Mucosa of rectum (tissue), 2 donors: ENCODE measurements around the gene AMPH.
"Not testable (repeated sequence)": the region's sequence is repeated elsewhere in the genome, so short reads cannot be mapped to it uniquely, and the experiment has no call there.

Source experiments
- H3K27ac ChIP-seq, 2 donors: one replicate each; pipeline ENCODE4 v1.7.0; 2013; ENCODE audit warnings: inconsistent platforms in 2 of 2, low read depth in 2 of 2, low read length in 2 of 2
- H3K27me3 ChIP-seq, 2 donors: one replicate each; pipeline ENCODE4 v1.7.0; 2013; ENCODE audit warnings: low read length in 2 of 2; ENCODE audit not compliant: control insufficient read depth in 2 of 2, insufficient read depth in 2 of 2
- H3K36me3 ChIP-seq, 2 donors: one replicate each; pipeline ENCODE4 v1.7.0; 2013; ENCODE audit warnings: low read length in 2 of 2; ENCODE audit not compliant: control insufficient read depth in 2 of 2, insufficient read depth in 2 of 2
- H3K4me1 ChIP-seq, 2 donors: one replicate each; pipeline ENCODE4 v1.7.0; 2013; ENCODE audit warnings: low read length in 2 of 2, mild to moderate bottlenecking in 1 of 2; ENCODE audit not compliant: control insufficient read depth in 2 of 2, insufficient read depth in 2 of 2
- H3K4me3 ChIP-seq, 2 donors: one replicate each; pipeline ENCODE4 v1.7.0; 2013; ENCODE audit warnings: low read length in 2 of 2
- H3K9ac ChIP-seq, 2 donors: one replicate each; pipeline ENCODE4 v1.7.0; 2013; ENCODE audit warnings: low read length in 2 of 2, low read depth in 1 of 2, mild to moderate bottlenecking in 1 of 2
- H3K9me3 ChIP-seq, 2 donors: one replicate each; pipeline ENCODE4 v1.7.0; 2013; ENCODE audit warnings: low read length in 2 of 2; ENCODE audit not compliant: control insufficient read depth in 2 of 2
- donor health status: healthy.
- donor health status: Normal muscosa, but diverticular disease.

The AMPH gene

DNA sequence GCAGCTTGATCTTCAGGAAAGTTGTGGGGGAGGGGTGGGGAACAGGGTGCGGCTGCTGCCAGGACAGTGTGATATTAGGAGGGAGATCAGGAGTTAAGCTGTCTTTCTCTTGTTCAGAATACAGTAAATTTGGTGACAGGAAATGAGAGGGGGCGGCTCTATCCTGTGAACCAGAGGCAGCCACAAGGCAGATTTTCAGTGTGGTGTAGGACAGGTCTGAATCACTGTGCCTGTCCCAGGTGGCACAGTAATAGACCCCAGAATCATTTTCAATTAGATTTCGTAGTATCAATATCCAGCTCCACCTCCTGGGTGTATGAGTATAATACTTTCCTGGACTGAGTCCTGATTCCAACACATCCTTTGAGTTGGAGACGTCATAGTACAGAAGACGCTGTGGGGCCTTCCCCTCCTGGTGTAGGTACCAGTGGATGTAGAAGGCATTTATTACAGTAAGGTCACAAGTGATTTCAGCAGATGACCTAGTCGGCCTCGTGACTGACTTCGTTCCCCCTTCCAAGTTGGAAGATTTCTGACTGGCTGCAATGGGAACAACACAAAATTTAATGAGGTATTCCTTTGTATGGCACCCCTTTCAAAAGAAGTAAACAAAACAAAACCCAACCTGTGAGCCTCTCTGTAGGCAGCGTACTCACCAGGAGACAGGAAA is 281.9 kb downstream of the AMPH start:
- not testable (repeated sequence) for H3K36me3 ChIP-seq, H3K9ac ChIP-seq, H3K4me1 ChIP-seq, H3K9me3 ChIP-seq, H3K27ac ChIP-seq, H3K27me3 ChIP-seq
- H3K4me3 ChIP-seq: peak overlapping the region in 1 of 2 donors; percentile 3

- not testable (repeated sequence) for H3K4me3 ChIP-seq, H3K9me3 ChIP-seq, H3K27ac ChIP-seq, H3K4me1 ChIP-seq, H3K27me3 ChIP-seq, H3K9ac ChIP-seq, H3K36me3 ChIP-seq
Observed at GRCh38 chr7:38345299-38346172, 285.6 kb downstream of the AMPH start.

DNA sequence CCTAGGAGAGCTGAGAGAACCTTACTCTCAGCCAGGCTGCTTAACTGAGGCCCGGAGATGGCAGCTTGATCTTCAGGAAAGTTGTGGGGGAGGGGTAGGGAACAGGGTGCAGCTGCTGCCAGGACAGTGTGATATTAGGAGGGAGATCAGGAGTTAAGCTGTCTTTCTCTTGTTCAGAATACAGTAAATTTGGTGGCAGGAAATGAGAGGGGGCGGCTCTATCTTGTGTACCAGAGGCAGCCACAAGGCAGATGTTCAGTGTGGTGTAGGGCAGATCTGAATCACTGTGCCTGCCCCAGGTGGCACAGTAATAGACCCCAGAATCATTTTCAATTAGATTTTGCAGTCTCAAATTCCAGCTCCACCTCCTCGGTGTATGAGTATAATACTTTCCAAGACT is 286.4 kb downstream of the AMPH start:
- not testable (repeated sequence) for H3K36me3 ChIP-seq, H3K9ac ChIP-seq, H3K27ac ChIP-seq, H3K9me3 ChIP-seq, H3K27me3 ChIP-seq, H3K4me1 ChIP-seq, H3K4me3 ChIP-seq

DNA sequence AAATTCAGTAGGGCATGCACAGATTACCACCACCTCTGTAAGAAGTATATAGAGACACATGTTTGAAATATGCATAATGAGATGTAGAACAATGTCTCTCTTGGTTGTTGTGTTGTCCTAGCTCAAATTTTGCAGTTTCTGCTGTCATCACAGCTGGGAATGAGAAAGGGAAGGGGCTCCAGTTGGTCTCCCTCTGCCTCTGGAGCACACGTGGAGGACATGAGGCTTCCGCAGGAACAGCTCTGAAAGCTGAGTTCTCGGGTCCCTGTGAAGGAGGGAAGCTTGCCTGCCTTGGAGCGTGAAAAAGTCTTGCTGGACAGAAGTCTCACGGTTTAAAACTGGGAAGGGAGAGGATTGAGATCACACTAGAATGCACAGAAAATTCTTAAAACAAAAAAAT is 289.0 kb downstream of the AMPH start:
- not testable (repeated sequence) for H3K4me3 ChIP-seq, H3K4me1 ChIP-seq, H3K27me3 ChIP-seq, H3K36me3 ChIP-seq, H3K9me3 ChIP-seq, H3K27ac ChIP-seq, H3K9ac ChIP-seq

- H3K4me1 ChIP-seq, H3K27ac ChIP-seq, H3K9ac ChIP-seq, H3K9me3 ChIP-seq, H3K36me3 ChIP-seq, H3K4me3 ChIP-seq, H3K27me3 ChIP-seq: not testable (repeated sequence)
Observed at GRCh38 chr7:38341172-38341705, 289.9 kb downstream of the AMPH start.

DNA sequence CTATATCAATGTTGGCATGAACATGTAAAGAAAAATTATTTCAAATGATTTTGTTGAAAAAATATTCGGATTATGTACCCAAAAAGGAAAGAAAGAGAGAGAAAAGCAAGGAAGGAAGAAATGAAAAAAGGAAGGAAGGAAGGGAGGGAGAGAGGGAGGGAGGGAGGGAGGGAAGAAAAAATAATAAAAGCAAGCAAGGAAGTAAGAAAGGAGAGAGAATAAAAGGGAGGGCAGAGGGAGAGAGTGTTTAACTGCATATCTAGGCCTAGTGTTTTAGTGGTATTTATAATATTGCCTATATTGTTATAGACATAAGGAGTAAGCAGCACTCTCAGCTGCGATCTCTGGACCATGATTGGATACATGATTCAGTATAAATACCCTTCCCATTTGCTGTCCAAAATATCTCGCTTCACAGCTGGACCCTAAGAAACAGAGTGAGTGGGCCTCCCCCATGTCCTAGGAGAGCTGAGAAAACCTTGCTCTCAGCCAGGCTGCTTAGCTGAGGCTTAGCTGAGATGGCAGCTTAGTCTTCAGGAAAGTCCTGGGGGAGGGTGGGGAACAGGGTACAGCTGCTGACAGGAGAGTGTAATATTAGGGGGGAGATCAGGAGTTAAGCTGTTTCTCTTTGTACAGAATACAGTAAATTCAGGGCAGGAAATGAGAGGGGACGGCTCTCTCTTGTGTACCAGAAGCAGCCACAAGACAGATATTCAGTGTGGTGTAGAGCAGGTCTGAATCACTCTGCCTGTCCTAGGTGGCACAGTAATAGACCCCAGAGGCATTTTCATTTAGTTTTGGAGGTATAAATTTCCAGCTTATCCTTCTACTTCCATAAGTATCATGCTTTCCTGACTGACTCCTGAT is 291.0 kb downstream of the AMPH start:
- Histone ChIP-seq H3K27ac (no peak overlapping the region), H3K36me3 (no peaks in the 10 kb centered on the region), H3K4me3 (no peak overlapping the region), H3K4me1 (peaks cover 5 to 6% of the 10 kb centered on the region in 2 donors), H3K9me3 (no peaks in the 10 kb centered on the region), H3K9ac (no peak overlapping the region), H3K27me3 (no peaks in the 10 kb centered on the region)

GRCh38 chr7:38336148-38336515 is 295.0 kb downstream of the AMPH start:
- not testable (repeated sequence) for H3K9ac ChIP-seq

DNA sequence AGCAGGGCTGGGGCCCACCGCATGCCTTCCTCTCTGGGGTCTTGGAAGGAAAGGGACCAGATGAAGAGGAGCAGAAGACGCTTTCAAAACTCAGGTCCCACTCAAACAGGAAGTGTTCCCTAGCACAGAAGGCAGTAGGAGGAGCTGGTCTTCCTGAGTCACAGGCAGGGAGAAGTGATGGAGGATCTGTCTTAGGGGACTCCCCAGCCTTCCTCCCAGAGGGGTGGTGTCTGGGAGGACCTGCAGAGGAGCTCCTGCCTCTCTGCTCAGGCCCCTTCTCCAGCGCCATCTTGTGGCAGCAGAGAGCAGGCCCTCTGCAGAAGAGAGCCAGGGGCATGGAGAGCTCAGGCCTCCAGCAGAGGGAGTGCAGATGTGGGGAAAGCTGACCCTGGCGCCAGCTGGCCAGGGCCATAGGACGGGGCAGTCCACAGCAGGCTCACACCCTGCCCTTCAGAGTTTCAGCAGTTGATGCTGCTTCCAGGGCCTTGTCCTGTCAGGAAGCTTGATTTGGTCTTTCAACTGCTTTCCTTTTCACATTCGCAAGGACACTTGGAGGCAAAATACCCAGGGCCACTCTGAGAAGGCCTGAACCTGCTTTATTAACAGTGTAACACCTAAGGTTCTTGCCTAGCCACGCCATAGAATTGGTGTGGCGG is 295.6 kb downstream of the AMPH start:
- Histone ChIP-seq H3K27me3 (no peaks in the 10 kb centered on the region), H3K4me3 (peak overlapping the region; percentile 1 to 49), H3K4me1 (peaks cover 6 to 7% of the 10 kb centered on the region in 2 donors), H3K9ac (no peak overlapping the region), H3K27ac (peak overlapping the region; percentile 8 to 56), H3K9me3 (no peaks in the 10 kb centered on the region), H3K36me3 (no peaks in the 10 kb centered on the region)

More at GRCh38 chr7:38336148-38336515, 295.0 kb downstream of the AMPH start:
- H3K9me3 ChIP-seq, H3K36me3 ChIP-seq, H3K4me1 ChIP-seq, H3K27me3 ChIP-seq: not testable (repeated sequence)
- Histone ChIP-seq H3K4me3 (peak overlapping the region; percentile 1 to 49), H3K27ac (peak overlapping the region; percentile 8 to 56)

- Histone ChIP-seq H3K27me3 (no peaks in the 10 kb centered on the region), H3K36me3 (no peaks in the 10 kb centered on the region), H3K4me1 (peaks cover 6 to 7% of the 10 kb centered on the region in 2 donors), H3K9ac (peak overlapping the region in 1 of 2 donors; percentile 14), H3K27ac (peak overlapping the region in 1 of 2 donors; percentile 16), H3K9me3 (no peaks in the 10 kb centered on the region), H3K4me3 (peak overlapping the region in 1 of 2 donors; percentile 42)
Observed at GRCh38 chr7:38335128-38335491, 296.1 kb downstream of the AMPH start.
